Psoas muscle (tissue), 8 donors: ENCODE results near the gene CKM. TPM values are rescaled to one million over a fixed set of nuclear protein-coding genes. Genes with fewer than 3 reads are reported as not detected.

Experiments
- ATAC-seq, 4 donors: fragments of 200-7000 bp; cut with Tn5 transposase; one replicate each; pipeline ENCODE4 v1.9.1; 2020; ENCODE audit warnings: moderate library complexity in 3 of 4, mild to moderate bottlenecking in 2 of 4
- DNase-seq, 2 donors: peaks; one replicate each; pipeline ENCODE4 v3.0.0-alpha.2; 2020
- H3K27ac ChIP-seq: fragments of 200-600 bp; one replicate; pipeline ENCODE4 v1.8.0; 2022
- H3K27me3 ChIP-seq, 3 donors: fragments of 200-600 bp in 1 of 3; one replicate each; pipeline versions ENCODE4 v1.6.1 to v1.8.0; 2013 to 2022; ENCODE audit warnings: low read length in 2 of 3, mild to moderate bottlenecking in 2 of 3, moderate library complexity in 1 of 3; ENCODE audit not compliant: insufficient read depth in 3 of 3
- H3K36me3 ChIP-seq, 2 donors: fragments of 200-600 bp in 1 of 2; one replicate each; pipeline versions ENCODE4 v1.6.1 to v1.8.0; 2013 to 2022; ENCODE audit warnings: low read depth in 1 of 2, mild to moderate bottlenecking in 1 of 2, moderate library complexity in 1 of 2; ENCODE audit not compliant: insufficient read depth in 1 of 2
- H3K4me1 ChIP-seq: fragments of 200-600 bp; one replicate; pipeline ENCODE4 v1.8.0; 2022
- H3K4me3 ChIP-seq: fragments of 200-600 bp; one replicate; pipeline ENCODE4 v1.8.0; 2022; ENCODE audit warnings: mild to moderate bottlenecking
- H3K9me3 ChIP-seq: fragments of 200-600 bp; one replicate; pipeline ENCODE4 v1.8.0; 2022
- WGBS, 3 donors: extraction: QIAGEN DNeasy Blood & Tissue Kit; methylation state at CpG; one replicate each; pipeline versions ENCODE4 v1.1.6 to v1.1.7; 2013; 5-methylcytosine and 5-hydroxymethylcytosine counted together
- intact Hi-C, 2 donors: fragments of 100-400 bp; cut with DNase I; formaldehyde crosslinking; loops; one replicate each; pipeline versions ENCODE4 v1.11.0 to v1.14.2; 2022
- polyA plus RNA-seq, 3 donors: library from polyadenylated mRNA; stranded (reverse); fragments of 200-250 nt; gene quantifications; one replicate each; pipeline ENCODE4 v1.2.3, GENCODE V29; 2013
- total RNA-seq, 4 donors: library from RNA; stranded (reverse); fragmentation: NEBNext Ultra II Directional in 2 of 4; extraction: Animal tissue kit (Norgen Biotek cat#: 25700) in 2 of 4; gene quantifications; one replicate each; pipeline versions ENCODE4 v1.2.1 to v1.2.4, GENCODE V29; 2021 to 2023
- TF ChIP-seq, protein P1 (sequence below): fragments of 200-600 bp; IDR thresholded peaks from one replicate; pipeline ENCODE4 v1.8.0; 2022; ENCODE audit warnings: antibody characterized with exemption
- donor health status: healthy with polysubstance abuse.
- donor health status: DM: no; HTN: no; CAD: no; lungs with moderate emphysema.
- donor health status: Bipolar disorder and iron deficiency.
- donor health status: healthy.
- donor health status: DM: yes; HTN: yes; CAD: no.
- donor health status: DM: no; HTN: no; CAD: no.
- donor health status: DM: no; HTN: no; CAD: no.
- donor health status: DM: yes; HTN: yes; CAD: no.

CKM gene
- total and polyA plus RNA-seq, 7 donors = 9,503 to 23,818 (median 15,775) TPM

DNA sequence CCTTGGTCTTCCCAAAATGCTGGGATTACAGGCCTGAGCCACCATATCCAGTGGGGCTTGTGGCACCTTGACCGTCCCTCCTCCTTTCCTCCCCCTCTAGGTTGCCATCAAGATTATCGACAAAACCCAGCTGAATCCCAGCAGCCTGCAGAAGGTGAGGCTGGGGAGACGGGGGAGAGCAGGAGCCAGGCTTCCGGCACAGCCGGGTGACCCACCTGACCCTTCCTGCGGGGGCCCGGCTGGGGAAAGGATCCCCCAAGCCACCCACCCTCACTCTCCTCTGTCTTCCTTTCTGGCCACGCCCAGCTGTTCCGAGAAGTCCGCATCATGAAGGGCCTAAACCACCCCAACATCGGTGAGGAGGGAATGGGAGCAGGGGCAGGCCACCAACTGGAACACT lies 59.7 kb downstream of the CKM start:
- intact Hi-C loops = no loop called here
- H3K4me1 ChIP-seq = no peaks in the 10 kb centered on the region
- ATAC-seq (no peak), DNase-seq (no peak)
- no peak overlapping the region for H3K27ac ChIP-seq
- H3K9me3 ChIP-seq = no peaks in the 10 kb centered on the region
- WGBS, 3 donors = 91 to 92% (median 92%) methylated on average over 11 of the region's 11 CpGs
- peaks cover 0 to 30% of the 10 kb centered on the region in 2 donors for H3K36me3 ChIP-seq
- TF ChIP-seq, protein P1, sequence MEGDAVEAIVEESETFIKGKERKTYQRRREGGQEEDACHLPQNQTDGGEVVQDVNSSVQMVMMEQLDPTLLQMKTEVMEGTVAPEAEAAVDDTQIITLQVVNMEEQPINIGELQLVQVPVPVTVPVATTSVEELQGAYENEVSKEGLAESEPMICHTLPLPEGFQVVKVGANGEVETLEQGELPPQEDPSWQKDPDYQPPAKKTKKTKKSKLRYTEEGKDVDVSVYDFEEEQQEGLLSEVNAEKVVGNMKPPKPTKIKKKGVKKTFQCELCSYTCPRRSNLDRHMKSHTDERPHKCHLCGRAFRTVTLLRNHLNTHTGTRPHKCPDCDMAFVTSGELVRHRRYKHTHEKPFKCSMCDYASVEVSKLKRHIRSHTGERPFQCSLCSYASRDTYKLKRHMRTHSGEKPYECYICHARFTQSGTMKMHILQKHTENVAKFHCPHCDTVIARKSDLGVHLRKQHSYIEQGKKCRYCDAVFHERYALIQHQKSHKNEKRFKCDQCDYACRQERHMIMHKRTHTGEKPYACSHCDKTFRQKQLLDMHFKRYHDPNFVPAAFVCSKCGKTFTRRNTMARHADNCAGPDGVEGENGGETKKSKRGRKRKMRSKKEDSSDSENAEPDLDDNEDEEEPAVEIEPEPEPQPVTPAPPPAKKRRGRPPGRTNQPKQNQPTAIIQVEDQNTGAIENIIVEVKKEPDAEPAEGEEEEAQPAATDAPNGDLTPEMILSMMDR = no peak
- no peaks in the 10 kb centered on the region for H3K27me3 ChIP-seq
- no peak overlapping the region for H3K4me3 ChIP-seq

DNA sequence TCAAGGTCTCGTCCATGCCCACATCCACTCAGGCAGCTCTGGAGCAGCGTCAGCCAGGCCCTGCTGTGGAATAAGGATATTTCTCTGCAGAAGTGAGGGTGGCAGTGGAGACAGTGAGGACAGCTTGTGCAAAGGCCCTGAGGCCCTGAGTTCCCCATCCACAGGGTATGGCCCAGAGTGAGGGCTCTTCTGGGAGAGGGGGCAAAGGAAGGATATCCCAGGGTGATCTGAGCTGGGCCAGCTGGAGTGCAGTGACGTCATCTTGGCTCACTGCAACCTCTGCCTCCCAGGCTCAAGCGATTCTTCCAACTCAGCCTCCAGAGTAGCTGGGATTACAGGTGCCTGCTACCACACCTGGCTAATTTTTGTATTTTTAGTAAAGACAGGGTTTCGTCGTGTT lies 60.1 kb downstream of the CKM start:
- H3K9me3 ChIP-seq = no peaks in the 10 kb centered on the region
- no peak overlapping the region for H3K4me3 ChIP-seq
- peaks cover 0 to 26% of the 10 kb centered on the region in 2 donors for H3K36me3 ChIP-seq
- intact Hi-C loops = no loop called here
- TF ChIP-seq, protein P1 = no peak
- H3K27me3 ChIP-seq = no peaks in the 10 kb centered on the region
- ATAC-seq (no peak), DNase-seq (no peak)
- 79 to 85% (median 79%) methylated on average over 6 of the region's 6 CpGs for whole genome bisulfite sequencing, 3 donors
- no peaks in the 10 kb centered on the region for H3K4me1 ChIP-seq
- H3K27ac ChIP-seq = no peak overlapping the region

DNA sequence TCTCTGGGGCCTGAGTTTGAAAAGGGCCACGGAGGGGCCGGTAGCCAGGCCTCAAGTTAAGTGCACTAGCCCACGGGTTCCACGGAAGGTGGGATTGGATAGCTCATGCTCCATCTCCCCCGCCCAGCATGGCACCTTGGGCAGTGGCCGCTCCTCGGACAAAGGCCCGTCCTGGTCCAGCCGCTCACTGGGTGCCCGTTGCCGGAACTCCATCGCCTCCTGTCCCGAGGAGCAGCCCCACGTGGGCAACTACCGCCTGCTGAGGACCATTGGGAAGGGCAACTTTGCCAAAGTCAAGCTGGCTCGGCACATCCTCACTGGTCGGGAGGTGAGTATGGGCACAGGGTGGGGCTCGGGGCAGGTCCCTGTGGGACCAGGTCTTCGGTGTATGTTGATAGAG lies 63.8 kb downstream of the CKM start:
- Histone ChIP-seq H3K4me3 (no peak overlapping the region), H3K4me1 (peaks cover 4% of the 10 kb centered on the region), H3K27me3 (no peaks in the 10 kb centered on the region), H3K27ac (no peak overlapping the region), H3K36me3 (peaks cover 0 to 10% of the 10 kb centered on the region in 2 donors), H3K9me3 (no peaks in the 10 kb centered on the region)
- ATAC-seq = no peak
- intact Hi-C loops = no loop called here
- DNase-seq = no peak
- TF ChIP-seq, protein P1 = no peak
- WGBS, 3 donors = 92 to 94% (median 94%) methylated on average over 19 of the region's 19 CpGs

DNA sequence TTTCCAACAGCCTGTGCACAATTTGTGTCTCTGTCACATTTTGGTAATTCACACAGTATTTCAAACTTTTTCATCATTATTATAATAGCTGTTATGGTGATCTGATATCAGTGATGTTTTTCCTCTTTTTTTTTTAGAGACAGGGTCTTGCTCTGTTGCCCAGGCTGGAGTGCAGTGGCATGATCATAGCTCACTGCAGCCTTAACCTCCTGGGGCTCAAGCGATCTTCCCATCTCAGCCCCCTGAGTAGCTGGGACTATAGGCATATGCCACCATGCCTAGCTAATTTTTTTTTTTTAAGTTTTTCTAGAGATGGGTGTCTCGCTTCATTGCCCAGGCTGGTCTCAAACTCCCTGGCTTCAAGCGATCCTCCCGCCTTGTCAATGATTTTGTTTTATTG lies 65.8 kb downstream of the CKM start:
- DNase-seq (no peak), ATAC-seq (no peak)
- H3K4me1 ChIP-seq = peaks cover 16% of the 10 kb centered on the region
- H3K4me3 ChIP-seq = no peak overlapping the region
- intact Hi-C loops = no loop called here
- no peaks in the 10 kb centered on the region for H3K27me3 ChIP-seq
- peaks cover 0 to 10% of the 10 kb centered on the region in 2 donors for H3K36me3 ChIP-seq
- H3K27ac ChIP-seq = no peak overlapping the region
- WGBS, 3 donors = 94 to 97% (median 95%) methylated on average over 4 of the region's 4 CpGs
- no peaks in the 10 kb centered on the region for H3K9me3 ChIP-seq
- TF ChIP-seq, protein P1 = no peak

Other genes with a start within 250 kb of the CKM start
- gene ZNF296, start 246.4 kb downstream of the CKM start, total RNA-seq = under 1 TPM in 3 of 4 donors, not detected in 1; 0.34 to 0.73 (median 0.36) TPM
- under 1 TPM; 0.22 to 0.62 (median 0.44) TPM for gene ZNF296, start 246.4 kb downstream of the CKM start, polyA plus RNA-seq
- gene GEMIN7, start 243.6 kb downstream of the CKM start, total RNA-seq = 10 to 100 TPM; 19.6 to 27.3 (median 24.3) TPM
- 10 to 100 TPM; 40.9 to 51.1 (median 50.3) TPM for gene GEMIN7, start 243.6 kb downstream of the CKM start, polyA plus RNA-seq
- gene PPP1R37, start 229.7 kb downstream of the CKM start, total RNA-seq = 10 to 100 TPM; 27.0 to 34.6 (median 29.1) TPM
- 10 to 100 TPM; 25.5 to 39.5 (median 36.3) TPM for gene PPP1R37, start 229.7 kb downstream of the CKM start, polyA plus RNA-seq
- under 1 TPM in 3 of 4 donors, not detected in 1; 0.06 to 0.09 (median 0.08) TPM for gene NKPD1, start 161.9 kb downstream of the CKM start, total RNA-seq
- gene NKPD1, start 161.9 kb downstream of the CKM start, polyA plus RNA-seq = under 1 TPM in 2 of 3 donors, not detected in 1; 0.08 to 0.18 TPM
- gene TRAPPC6A, start 144.6 kb downstream of the CKM start, total RNA-seq = 10 to 100 TPM; 12.3 to 42.2 (median 20.6) TPM
- gene TRAPPC6A, start 144.6 kb downstream of the CKM start, polyA plus RNA-seq = 10 to 100 TPM; 10.8 to 14.5 (median 12.9) TPM
- gene BLOC1S3, start 144.1 kb downstream of the CKM start, total RNA-seq = 1 to 10 TPM; 4.1 to 7.8 (median 5.1) TPM
- gene BLOC1S3, start 144.1 kb downstream of the CKM start, polyA plus RNA-seq = 1 to 10 TPM; 3.3 to 6.6 (median 6.5) TPM
- 1 to 10 TPM in 1 of 4 donors, under 1 TPM in 3; 0.62 to 1.3 (median 0.70) TPM for gene EXOC3L2, start 77.5 kb downstream of the CKM start, total RNA-seq
- under 1 TPM; 0.17 to 0.53 (median 0.28) TPM for gene EXOC3L2, start 77.5 kb downstream of the CKM start, polyA plus RNA-seq
- 10 to 100 TPM; 29.7 to 37.7 (median 34.4) TPM for gene MARK4, start 71.6 kb downstream of the CKM start, total RNA-seq
- gene MARK4, start 71.6 kb downstream of the CKM start, polyA plus RNA-seq = 10 to 100 TPM; 11.0 to 12.5 (median 12.4) TPM
- under 1 TPM in 2 of 4 donors, not detected in 2; 0.11 to 0.27 TPM for gene KLC3, start 17.9 kb upstream of the CKM start, total RNA-seq
- gene KLC3, start 17.9 kb upstream of the CKM start, polyA plus RNA-seq = under 1 TPM in 2 of 3 donors, not detected in 1; 0.03 to 0.05 TPM
- 10 to 100 TPM in 3 of 4 donors, 1 to 10 TPM in 1; 9.3 to 16.4 (median 12.5) TPM for gene ERCC2, start 47.7 kb upstream of the CKM start, total RNA-seq
- gene ERCC2, start 47.7 kb upstream of the CKM start, polyA plus RNA-seq = 1 to 10 TPM; 5.0 to 8.3 (median 5.3) TPM
- 1 to 10 TPM; 4.1 to 6.9 (median 5.8) TPM for gene PPP1R13L, start 82.2 kb upstream of the CKM start, total RNA-seq
- 10 to 100 TPM in 1 of 3 donors, 1 to 10 TPM in 2; 1.8 to 21.4 (median 1.9) TPM for gene PPP1R13L, start 82.2 kb upstream of the CKM start, polyA plus RNA-seq
- gene POLR1G, start 83.8 kb upstream of the CKM start, total RNA-seq = 1 to 10 TPM; 6.0 to 9.6 (median 7.1) TPM
- 10 to 100 TPM in 2 of 3 donors, 1 to 10 TPM in 1; 8.8 to 12.5 (median 11.3) TPM for gene POLR1G, start 83.8 kb upstream of the CKM start, polyA plus RNA-seq
- gene ERCC1, start 101.0 kb upstream of the CKM start, total RNA-seq = 100 to 1,000 TPM in 1 of 4 donors, 10 to 100 TPM in 3; 59.5 to 145 (median 74.2) TPM
- gene ERCC1, start 101.0 kb upstream of the CKM start, polyA plus RNA-seq = 1,000 to 10,000 TPM in 1 of 3 donors, 10 to 100 TPM in 2; 84.6 to 2,153 (median 96.4) TPM
- 1 to 10 TPM in 3 of 4 donors, under 1 TPM in 1; 0.32 to 9.4 (median 1.7) TPM for gene FOSB, start 145.1 kb upstream of the CKM start, total RNA-seq
- 1 to 10 TPM in 1 of 3 donors, under 1 TPM in 2; 0.41 to 5.4 (median 0.65) TPM for gene FOSB, start 145.1 kb upstream of the CKM start, polyA plus RNA-seq
- 100 to 1,000 TPM; 214 to 272 (median 242) TPM for gene RTN2, start 174.2 kb upstream of the CKM start, total RNA-seq
- gene RTN2, start 174.2 kb upstream of the CKM start, polyA plus RNA-seq = 100 to 1,000 TPM in 1 of 3 donors, 10 to 100 TPM in 2; 46.6 to 199 (median 85.8) TPM
- gene PPM1N, start 175.6 kb upstream of the CKM start, total RNA-seq = under 1 TPM in 1 of 4 donors, not detected in 3; 0.60 TPM
- under 1 TPM; 0.29 to 0.90 (median 0.31) TPM for gene PPM1N, start 175.6 kb upstream of the CKM start, polyA plus RNA-seq
- gene VASP, start 184.6 kb upstream of the CKM start, total RNA-seq = 10 to 100 TPM; 14.2 to 32.8 (median 23.2) TPM
- gene VASP, start 184.6 kb upstream of the CKM start, polyA plus RNA-seq = 10 to 100 TPM; 13.5 to 76.3 (median 14.6) TPM